Right lobe of liver (tissue), 6 donors: ENCODE results near the gene ZNF511. TPM values are rescaled to one million over a fixed set of nuclear protein-coding genes. Genes with fewer than 3 reads are reported as not detected.

ENCODE experiments used
- ATAC-seq, 4 donors: fragments of 200-7000 bp; cut with Tn5 transposase; one replicate each; pipeline ENCODE4 v1.9.1; 2020; ENCODE audit warnings: mild to moderate bottlenecking in 4 of 4, moderate library complexity in 4 of 4
- DNase-seq, 3 donors: peaks; one replicate each; pipeline ENCODE4 v3.0.0-alpha.2; 2020
- H3K27ac ChIP-seq, 3 donors: fragments of 200-600 bp; one replicate each; pipeline ENCODE4 v1.8.0; 2022
- H3K27me3 ChIP-seq, 2 donors: fragments of 200-600 bp; one replicate each; pipeline ENCODE4 v1.8.0; 2022
- H3K36me3 ChIP-seq, 4 donors: fragments of 200-600 bp; sonication (generic) in 1 of 4; one replicate each; pipeline versions ENCODE4 v1.5.1 to v1.8.0; 2017 to 2022; ENCODE audit warnings: control low read depth in 1 of 4
- H3K4me1 ChIP-seq, 4 donors: fragments of 200-600 bp; sonication (generic) in 1 of 4; one replicate each; pipeline versions ENCODE4 v1.5.1 to v1.8.0; 2017 to 2022; ENCODE audit warnings: control low read depth in 1 of 4
- H3K4me3 ChIP-seq, 3 donors: fragments of 200-600 bp; one replicate each; pipeline ENCODE4 v1.8.0; 2022
- H3K9me3 ChIP-seq, 4 donors: fragments of 200-600 bp; sonication (generic) in 1 of 4; one replicate each; pipeline versions ENCODE4 v1.5.1 to v1.8.0; 2017 to 2022; ENCODE audit warnings: control low read depth in 1 of 4
- CTCF ChIP-seq, 4 donors: fragments of 200-600 bp in 3 of 4; fragments of 450-650 bp in 1 of 4; IDR thresholded peaks; one replicate each; pipeline versions ENCODE4 v1.5.1 to v1.8.0; 2016 to 2022; ENCODE audit warnings: antibody characterized with exemption in 4 of 4, mild to moderate bottlenecking in 2 of 4
- POLR2A ChIP-seq: fragments of 450-650 bp; IDR thresholded peaks from one replicate; pipeline ENCODE4 v1.6.1; 2017; ENCODE audit warnings: antibody characterized with exemption, mild to moderate bottlenecking
- WGBS: methylation state at CpG from one replicate; pipeline ENCODE4 v1.1.6; 2018; ENCODE audit warnings: low coverage, low lambda C conversion rate; ENCODE audit not compliant: insufficient coverage; ENCODE audit errors: missing lambda C conversion rate; 5-methylcytosine and 5-hydroxymethylcytosine counted together
- intact Hi-C, 2 donors: fragments of 100-400 bp; cut with DNase I; formaldehyde crosslinking; loops; one replicate each; pipeline versions ENCODE4 v1.11.2 to v1.14.1; 2022
- total RNA-seq, 6 experiments: library from RNA; depleted of rRNA in 2 of 6; stranded (reverse); fragments of >200 nt in 2 of 6; fragmentation: NEBNext Ultra II Directional in 3 of 6; extraction: Animal tissue kit (Norgen Biotek cat#: 25700) in 3 of 6; gene quantifications; one replicate each; pipeline versions ENCODE4 v1.1.0 to v1.2.4, GENCODE V29; 2016 to 2023
- donor health status: DM: no; HTN: yes; CAD: no.
- donor health status: DM: no; HTN: no; CAD: no.
- donor health status: DM: no; HTN: no; CAD: no.
- donor health status: DM: no; HTN: yes; CAD: no.
- donor health status: DM: no; HTN: yes; CAD: no.

The ZNF511 gene
- total RNA-seq, 6 experiments from 2014 or later = 17.4 to 30.2 (median 25.9) TPM

- TF ChIP-seq POLR2A = no peak
- peaks cover 0 to 23% (median 8%) of the 10 kb centered on the region in 4 donors for H3K4me1 ChIP-seq
- DNase-seq = no peak
- H3K36me3 ChIP-seq = peaks cover 0 to 40% (median 21%) of the 10 kb centered on the region in 4 donors
- peak overlapping the region in 2 of 3 donors; percentile 39 to 82 for H3K27ac ChIP-seq
- H3K4me3 ChIP-seq = no peak overlapping the region
- WGBS = 62% methylated on average over 9 of the region's 24 CpGs
- intact Hi-C loops = no loop called here
- no peaks in the 10 kb centered on the region for H3K27me3 ChIP-seq
- no peaks in the 10 kb centered on the region for H3K9me3 ChIP-seq
- ATAC-seq = no peak
Observed at GRCh38 chr10:133279326-133280226, 29.1 kb upstream of the ZNF511 start.

GRCh38 chr10:133280391-133281059, 28.2 kb upstream of the ZNF511 start:
- Histone ChIP-seq H3K27ac (no peak overlapping the region), H3K4me1 (peaks cover 0 to 23% (median 8%) of the 10 kb centered on the region in 4 donors), H3K27me3 (no peaks in the 10 kb centered on the region), H3K36me3 (peaks cover 0 to 50% (median 26%) of the 10 kb centered on the region in 4 donors), H3K4me3 (no peak overlapping the region), H3K9me3 (no peaks in the 10 kb centered on the region)
- ATAC-seq (no peak), DNase-seq (peak in 1 of 3 donors; percentile 52)
- intact Hi-C loops = no loop called here
- TF ChIP-seq CTCF (IDR thresholded peaks at IDR 0.05) = no peak
- TF ChIP-seq POLR2A = no peak
- WGBS = 94% methylated on average over 8 of the region's 10 CpGs

GRCh38 chr10:133281084-133281483, 27.6 kb upstream of the ZNF511 start:
- Histone ChIP-seq H3K27me3 (no peaks in the 10 kb centered on the region), H3K36me3 (peaks cover 0 to 53% (median 30%) of the 10 kb centered on the region in 4 donors), H3K9me3 (no peaks in the 10 kb centered on the region), H3K4me1 (peaks cover 0 to 23% (median 8%) of the 10 kb centered on the region in 4 donors), H3K4me3 (no peak overlapping the region), H3K27ac (no peak overlapping the region)
- 100% methylated on average over 2 of the region's 15 CpGs for WGBS
- no peak for ATAC-seq
- intact Hi-C loops = no loop called here
- no peak for TF ChIP-seq CTCF (IDR thresholded peaks at IDR 0.05)
- TF ChIP-seq POLR2A = no peak
- no peak for DNase-seq

- H3K27me3 ChIP-seq = no peaks in the 10 kb centered on the region
- peaks cover 0 to 23% (median 8%) of the 10 kb centered on the region in 4 donors for H3K4me1 ChIP-seq
- ATAC-seq (no peak), DNase-seq (peak in 1 of 3 donors; percentile 57)
- peaks cover 0 to 60% (median 31%) of the 10 kb centered on the region in 4 donors for H3K36me3 ChIP-seq
- no peak for TF ChIP-seq CTCF (IDR thresholded peaks at IDR 0.05)
- TF ChIP-seq POLR2A = no peak
- H3K9me3 ChIP-seq = no peaks in the 10 kb centered on the region
- WGBS = 89% methylated on average over 5 of the region's 38 CpGs
- H3K4me3 ChIP-seq = no peak overlapping the region
- no peak overlapping the region for H3K27ac ChIP-seq
- intact Hi-C loops = no loop called here
Observed at GRCh38 chr10:133281628-133282372, 26.9 kb upstream of the ZNF511 start.
